Measurements from ENCODE around the gene SEPTIN12.

DNA sequence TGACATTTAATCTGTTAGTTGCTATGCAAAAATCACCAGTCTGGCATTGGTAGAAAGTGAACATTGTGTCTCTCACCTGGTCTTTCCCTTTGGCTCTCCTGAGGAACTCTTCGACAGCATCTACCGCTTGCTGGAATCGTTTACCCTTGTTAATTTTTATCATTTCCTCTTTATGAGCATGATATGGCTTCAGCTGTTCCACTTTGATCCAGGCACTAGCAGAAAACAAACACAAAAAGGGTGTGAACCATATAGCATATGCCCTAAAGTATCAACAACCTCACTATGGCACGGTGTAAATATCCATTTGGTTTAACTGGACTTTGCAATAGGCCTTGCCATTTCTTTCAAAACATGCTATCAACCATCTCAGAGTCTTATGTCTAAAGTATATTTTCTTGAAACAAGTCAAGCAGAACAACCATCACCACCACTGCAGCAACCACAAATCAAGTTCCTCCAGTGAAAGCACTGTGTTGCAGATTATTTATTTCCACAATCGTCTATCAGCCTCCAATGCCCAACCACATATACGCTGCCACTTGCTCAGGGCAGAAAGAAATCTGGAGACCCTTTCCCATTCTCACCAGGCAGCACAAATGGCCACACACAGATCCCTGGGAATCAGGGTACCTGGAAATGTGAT, 44.7 kb upstream of the SEPTIN12 start:
- TF ChIP-seq CTCF (IDR thresholded peaks at IDR 0.05) (no peak), POLR2A (IDR thresholded peaks at IDR 0.05) (no peak)

All from esophagus squamous epithelium (tissue), 4 donors.